Urothelium cell line (cell line): ENCODE results near the gene KIR3DL3.
"Not testable (repeated sequence)": the region's sequence is repeated elsewhere in the genome, so short reads cannot be mapped to it uniquely, and the experiment has no call there.

Experiments
- DNase-seq: peaks from one replicate; pipeline ENCODE4 v3.0.0; 2011; ENCODE audit warnings: low spot score, mixed read lengths
- FAIRE-seq: peaks from 2 replicates; lab custom pipeline; 2011; peaks lifted over from hg19 to GRCh38; lab: Jason Lieb, UNC

Gene KIR3DL3

DNA sequence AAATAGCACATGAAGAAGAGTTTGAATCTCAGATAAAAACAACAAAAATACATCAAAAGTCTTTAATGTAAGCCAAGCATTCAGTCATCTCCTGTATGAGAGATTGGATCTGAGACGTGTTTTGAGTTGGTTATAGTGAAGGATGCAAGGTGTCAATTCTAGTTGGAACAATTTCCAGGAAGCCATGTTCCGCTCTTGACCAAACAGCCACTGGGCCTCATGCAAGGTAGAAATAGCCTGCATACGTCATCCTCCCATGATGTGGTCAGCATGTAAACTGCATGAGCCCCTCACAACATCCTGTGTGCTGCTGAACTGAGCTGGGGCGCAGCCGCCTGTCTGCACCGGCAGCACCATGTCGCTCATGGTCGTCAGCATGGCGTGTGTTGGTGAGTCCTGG lies at the start of gene KIR3DL3:
KIR3DL3 (plus strand) TSS at position 301 of the 400 bp plus-strand sequence; CDS start at position 356, 55 bp downstream.
- no peak for DNase-seq
- FAIRE-seq: peak; percentile 5

DNA sequence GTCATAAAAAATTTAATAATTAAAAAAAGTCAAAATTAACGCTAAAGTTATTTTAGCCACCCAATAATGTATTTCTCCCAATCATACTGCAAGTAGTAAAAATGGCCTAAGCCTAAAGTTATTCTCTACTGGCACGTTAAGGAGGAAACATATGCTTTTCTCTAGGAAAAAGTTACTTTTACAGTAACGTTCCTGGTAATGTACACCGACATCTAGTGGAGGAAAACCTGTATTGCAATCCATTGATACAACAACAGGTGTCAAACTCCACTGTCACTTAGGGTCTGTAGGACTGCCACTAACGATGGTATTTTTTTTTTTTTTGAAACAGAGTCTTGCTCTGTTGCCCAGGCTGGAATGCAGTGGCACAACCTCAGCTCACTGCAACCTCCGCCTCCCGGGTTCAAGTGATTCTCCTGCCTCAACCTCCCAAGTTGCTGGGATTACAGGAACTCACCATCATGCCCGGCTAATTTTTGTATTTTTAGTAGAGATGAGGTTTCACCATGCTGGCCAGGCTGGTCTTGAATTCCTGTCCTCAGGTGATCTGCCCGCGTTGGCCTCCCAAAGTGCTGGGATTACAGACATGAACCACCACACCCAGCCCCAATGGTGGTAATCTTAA lies 47.9 kb upstream of the KIR3DL3 start:
- peak; percentile 44 for DNase-seq
- peak; percentile 77 for FAIRE-seq

DNA sequence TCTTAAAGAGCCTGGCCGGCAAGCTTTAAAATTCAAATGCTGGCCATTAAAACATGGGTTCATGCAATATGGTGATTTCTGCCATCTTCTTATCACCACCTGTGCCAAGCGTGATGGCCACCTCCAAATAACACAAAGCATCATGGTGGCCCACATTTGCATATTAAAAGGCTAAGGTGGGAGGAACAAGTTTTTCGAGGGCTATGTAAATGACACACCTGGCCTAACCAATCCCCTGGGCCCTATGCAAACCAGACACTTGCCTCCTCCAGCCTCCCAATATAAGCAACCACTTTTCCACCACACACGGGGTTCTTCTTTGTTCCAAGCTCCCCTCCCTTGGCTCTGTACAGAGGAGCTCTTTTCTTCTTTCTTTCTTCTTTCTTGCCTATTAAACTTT lies 47.0 kb upstream of the KIR3DL3 start:
- FAIRE-seq (no peak), DNase-seq (no peak)

DNA sequence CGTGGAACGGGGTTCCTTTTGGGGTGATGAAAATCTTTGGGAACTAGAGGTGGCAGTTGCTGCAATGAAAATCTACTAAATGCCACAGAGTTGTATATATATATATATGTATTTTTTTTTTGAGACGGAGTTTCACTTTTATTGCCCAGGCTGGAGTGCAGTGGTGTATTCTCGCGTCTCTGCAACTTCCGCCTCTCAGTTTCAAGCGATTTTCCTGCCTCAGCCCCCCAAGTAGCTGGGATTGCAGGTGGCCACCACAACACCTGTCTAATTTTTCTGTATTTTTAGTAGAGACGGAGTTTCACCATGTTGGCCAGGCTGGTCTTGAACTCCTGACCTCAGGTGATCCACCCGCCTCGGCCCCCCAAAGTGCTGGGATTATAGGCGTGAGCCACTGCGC lies 42.6 kb upstream of the KIR3DL3 start:
- DNase-seq, FAIRE-seq: not testable (repeated sequence)

DNA sequence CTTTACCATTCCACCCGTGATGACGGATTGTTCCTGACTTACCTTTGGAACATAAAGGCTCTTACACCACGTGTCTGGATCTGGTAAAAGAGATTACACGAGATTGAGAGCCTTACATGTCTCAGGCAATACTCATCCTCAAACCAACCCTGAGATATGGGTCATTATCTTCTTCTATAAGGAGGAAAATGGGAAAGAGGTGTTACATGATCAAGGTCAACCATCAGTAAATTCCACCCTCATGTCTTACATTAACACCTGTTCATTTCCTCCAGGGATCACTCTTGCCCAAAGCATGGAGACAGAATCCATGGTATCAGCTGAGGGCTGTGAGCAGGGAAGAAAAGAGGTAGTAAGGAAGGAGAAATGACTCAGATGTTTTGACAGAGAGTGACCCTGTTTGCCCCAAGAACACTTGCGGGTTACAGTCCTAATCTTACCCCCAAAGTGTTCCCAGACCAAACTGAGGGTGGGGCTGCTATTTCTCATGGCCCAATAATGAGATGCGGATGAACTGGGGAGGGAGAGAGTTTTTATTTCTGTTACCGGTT lies 41.9 kb upstream of the KIR3DL3 start:
- no peak for DNase-seq
- FAIRE-seq: no peak

GRCh38 chr19:54684527-54684926 lies 39.7 kb upstream of the KIR3DL3 start:
- FAIRE-seq (no peak), DNase-seq (peak; percentile 79)

DNA sequence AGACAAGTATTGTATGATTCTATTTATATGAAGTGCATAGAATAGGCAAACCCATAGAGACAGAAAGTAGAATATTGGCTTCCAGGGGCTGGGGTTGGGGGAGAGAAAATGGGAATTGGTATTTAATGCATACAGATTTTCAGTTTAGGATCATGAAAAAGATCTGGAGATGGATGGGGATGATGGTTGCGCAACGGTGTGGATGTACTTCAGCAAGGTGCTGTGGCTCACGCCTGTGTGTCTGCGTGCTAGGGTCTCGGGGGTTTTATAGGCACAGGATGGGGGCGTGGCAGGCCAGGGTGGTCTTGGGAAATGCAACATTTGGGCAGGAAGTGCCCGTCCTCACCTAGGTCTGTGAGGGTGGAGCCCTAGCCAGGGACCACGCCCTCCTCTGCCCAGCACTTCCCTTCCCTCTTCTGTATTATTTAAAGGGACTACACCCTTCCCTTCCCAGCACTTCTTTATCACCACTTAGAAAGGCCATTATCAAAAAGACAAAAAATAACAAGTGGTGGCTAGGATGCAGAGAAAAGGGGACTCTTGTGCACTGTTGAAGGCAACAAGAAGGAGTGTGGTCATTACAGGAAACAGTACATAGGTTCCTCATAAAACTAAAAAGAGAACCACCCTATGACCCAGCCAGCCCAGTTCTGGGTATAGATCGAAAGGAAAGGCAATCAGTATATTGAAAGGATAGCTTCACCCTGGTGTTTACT lies 32.5 kb upstream of the KIR3DL3 start:
- FAIRE-seq (no peak), DNase-seq (no peak)

GRCh38 chr19:54692298-54692615 lies 32.0 kb upstream of the KIR3DL3 start:
- no peak for FAIRE-seq
- DNase-seq: no peak

DNA sequence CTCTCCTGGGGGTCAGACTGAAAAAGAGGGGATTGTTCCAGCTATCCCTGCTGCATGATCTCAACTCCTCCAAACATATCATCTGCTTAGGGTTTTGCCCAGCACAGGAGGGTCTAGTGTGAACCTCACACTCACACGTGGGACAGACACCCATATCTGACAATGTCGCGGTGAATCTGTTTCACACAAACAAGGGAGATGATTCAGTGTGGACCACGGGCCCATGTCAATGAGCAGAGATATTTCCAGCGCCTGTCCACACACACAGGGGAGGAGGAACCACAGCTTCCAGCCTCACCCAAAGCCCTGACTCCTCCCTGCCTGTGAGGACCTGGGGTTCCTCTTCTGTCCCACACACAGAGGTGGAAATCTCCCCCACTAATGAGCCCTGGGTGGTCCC lies 29.6 kb upstream of the KIR3DL3 start:
- DNase-seq: no peak
- no peak for FAIRE-seq

- no peak for FAIRE-seq
- DNase-seq: no peak
These were observed 28.1 kb upstream of the KIR3DL3 start for GRCh38 chr19:54696117-54696548.

DNA sequence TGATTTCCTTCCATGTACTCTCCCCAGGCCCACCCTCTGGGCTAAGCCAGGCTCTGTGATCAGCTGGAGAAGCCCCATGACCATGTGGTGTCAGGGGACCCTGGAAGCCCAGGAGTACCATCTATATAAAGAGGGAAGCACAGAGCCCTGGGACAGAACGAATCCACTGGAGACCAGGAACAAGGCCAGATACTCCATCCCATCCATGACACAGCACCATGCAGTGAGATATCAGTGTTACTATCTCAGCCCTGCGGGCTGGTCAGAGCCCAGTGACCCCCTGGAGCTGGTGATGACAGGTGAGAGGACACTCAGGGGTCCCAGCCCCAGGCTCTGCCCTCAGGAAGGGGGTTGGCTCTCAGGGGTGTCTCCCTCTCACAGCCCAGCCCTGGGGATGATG lies 27.5 kb upstream of the KIR3DL3 start:
- FAIRE-seq (no peak), DNase-seq (no peak)

DNA sequence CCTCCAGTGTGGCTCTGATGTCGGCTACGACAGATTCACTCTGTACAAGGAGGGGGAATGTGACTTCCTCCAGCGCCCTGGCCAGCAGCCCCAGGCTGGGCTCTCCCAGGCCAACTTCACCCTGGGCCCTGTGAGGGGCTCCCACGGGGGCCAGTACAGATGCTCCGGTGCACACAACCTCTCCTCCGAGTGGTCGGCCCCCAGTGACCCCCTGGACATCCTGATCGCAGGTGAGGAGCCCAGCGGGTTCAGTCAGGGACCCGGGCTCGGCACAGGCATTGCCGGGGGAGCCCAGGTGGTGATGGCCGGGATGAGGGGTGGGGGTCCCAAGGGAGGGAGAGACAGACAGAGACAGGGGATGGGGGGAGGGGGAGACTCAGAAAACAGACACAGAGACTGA lies 26.5 kb upstream of the KIR3DL3 start:
- not testable (repeated sequence) for FAIRE-seq, DNase-seq

- no peak for DNase-seq
- FAIRE-seq: no peak
These were observed 19.3 kb upstream of the KIR3DL3 start for GRCh38 chr19:54704928-54705327.

- FAIRE-seq (no peak), DNase-seq (no peak)
These were observed 16.3 kb upstream of the KIR3DL3 start for GRCh38 chr19:54707962-54708361.

GRCh38 chr19:54708781-54709180 lies 15.5 kb upstream of the KIR3DL3 start:
- DNase-seq: no peak
- no peak for FAIRE-seq

DNA sequence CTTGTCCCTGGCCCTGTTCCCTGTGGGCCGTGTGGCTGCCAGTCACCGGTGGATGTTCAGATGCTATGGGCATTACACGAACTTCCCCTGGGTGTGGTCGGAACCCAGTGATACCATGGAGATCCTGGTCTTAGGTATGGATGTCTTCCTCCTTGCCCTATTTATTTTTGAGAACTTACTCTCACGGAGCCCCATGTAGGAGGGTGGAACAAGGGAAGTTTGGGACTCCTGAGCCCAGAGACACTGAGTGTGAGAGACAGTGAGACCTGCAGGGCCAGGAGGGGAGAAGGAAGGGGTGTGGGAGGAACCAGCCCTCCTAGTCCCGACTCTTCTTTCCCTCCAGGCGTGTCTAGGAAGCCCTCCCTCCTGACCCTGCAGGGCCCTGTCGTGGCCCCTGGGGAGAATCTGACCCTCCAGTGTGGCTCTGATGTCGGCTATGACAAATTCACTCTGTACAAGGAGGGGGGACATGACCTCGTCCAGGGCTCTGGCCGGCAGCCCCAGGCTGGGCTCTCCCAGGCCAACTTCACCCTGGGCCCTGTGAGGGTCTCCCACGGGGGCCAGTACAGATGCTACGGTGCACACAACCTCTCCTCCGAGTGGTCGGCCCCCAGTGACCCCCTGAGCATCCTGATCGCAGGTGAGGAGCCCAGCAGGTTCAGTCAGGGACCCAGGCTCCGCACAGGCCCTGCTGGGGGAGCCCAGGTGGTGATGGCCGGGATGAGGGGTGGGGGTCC lies 14.9 kb upstream of the KIR3DL3 start:
- FAIRE-seq (no peak), DNase-seq (no peak)

DNA sequence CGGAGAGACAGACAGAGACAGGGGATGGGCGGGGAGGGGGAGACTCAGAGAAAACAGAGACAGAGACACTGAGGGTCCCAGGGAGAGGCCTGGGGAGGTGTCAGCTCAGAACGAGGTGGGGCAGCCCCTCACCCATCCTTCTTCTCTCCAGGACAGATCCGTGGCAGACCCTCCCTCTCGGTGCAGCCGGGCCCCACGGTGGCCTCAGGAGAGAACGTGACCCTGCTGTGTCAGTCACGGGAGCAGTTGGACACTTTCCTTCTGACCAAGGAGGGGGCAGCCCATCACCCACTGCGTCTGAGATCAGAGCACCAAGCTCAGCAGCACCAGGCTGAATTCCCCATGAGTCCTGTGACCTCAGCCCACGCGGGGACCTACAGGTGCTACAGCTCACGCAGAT lies 14.3 kb upstream of the KIR3DL3 start:
- FAIRE-seq, DNase-seq: not testable (repeated sequence)

GRCh38 chr19:54724644-54725043 lies 402 bp downstream of the KIR3DL3 start:
- no peak for DNase-seq
- FAIRE-seq: no peak

DNA sequence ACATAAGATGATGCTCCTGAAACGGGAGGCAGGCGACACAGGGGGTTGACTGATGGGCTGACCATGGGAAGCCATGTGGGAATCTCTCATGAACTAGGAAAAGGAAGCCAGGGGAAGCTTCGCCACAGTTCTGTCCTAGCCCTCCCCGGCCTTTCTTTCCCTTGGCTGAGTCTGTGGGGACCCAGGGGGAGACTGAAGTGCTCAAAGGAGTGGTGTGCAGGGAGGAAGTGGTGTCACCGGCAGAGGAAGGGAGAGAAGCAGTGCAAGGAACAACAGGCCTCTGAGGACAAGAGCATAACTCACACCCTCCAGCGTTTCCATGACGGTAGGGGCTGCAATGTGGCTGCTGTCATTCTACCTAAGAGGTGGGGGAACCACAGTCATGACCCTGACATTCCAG lies 1.1 kb downstream of the KIR3DL3 start:
- DNase-seq (no peak), FAIRE-seq (no peak)

DNA sequence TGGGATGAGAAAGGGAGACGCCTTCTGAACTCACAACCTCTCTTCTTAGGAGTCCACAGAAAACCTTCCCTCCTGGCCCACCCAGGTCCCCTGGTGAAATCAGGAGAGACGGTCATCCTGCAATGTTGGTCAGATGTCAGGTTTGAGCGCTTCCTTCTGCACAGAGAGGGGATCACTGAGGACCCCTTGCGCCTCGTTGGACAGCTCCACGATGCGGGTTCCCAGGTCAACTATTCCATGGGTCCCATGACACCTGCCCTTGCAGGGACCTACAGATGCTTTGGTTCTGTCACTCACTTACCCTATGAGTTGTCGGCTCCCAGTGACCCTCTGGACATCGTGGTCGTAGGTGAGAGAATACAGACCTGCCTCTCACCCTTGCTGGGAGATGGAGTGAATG lies 3.3 kb downstream of the KIR3DL3 start:
- no peak for DNase-seq
- FAIRE-seq: no peak

- no peak for FAIRE-seq
- DNase-seq: no peak
These were observed 3.9 kb downstream of the KIR3DL3 start for GRCh38 chr19:54728167-54728566.
